HepG2 (cell line): ENCODE data around the gene IP6K3. TPM values are rescaled to one million over a fixed set of nuclear protein-coding genes. Genes with fewer than 3 reads are reported as not detected.

ENCODE experiments used
- NAIF1 ChIP-seq: sonication (generic); formaldehyde crosslinking; IDR thresholded peaks from 2 replicates; pipeline ENCODE4 v1.5.0; 2020; ENCODE audit warnings: mild to moderate bottlenecking, missing genetic modification reagents, borderline replicate concordance
- NR2C2 ChIP-seq: sonication (generic); formaldehyde crosslinking; IDR thresholded peaks from 2 replicates; pipeline ENCODE4 v1.4.0; 2020; ENCODE audit warnings: missing genetic modification reagents, mild to moderate bottlenecking, moderate library complexity, borderline replicate concordance
- ZNF30 ChIP-seq: sonication (generic); formaldehyde crosslinking; IDR thresholded peaks from 2 replicates; pipeline ENCODE4 v1.5.0; 2020; ENCODE audit warnings: mild to moderate bottlenecking, missing genetic modification reagents
- ZNF570 ChIP-seq: sonication (generic); formaldehyde crosslinking; IDR thresholded peaks from 2 replicates; pipeline ENCODE4 v1.4.0; 2020; ENCODE audit warnings: mild to moderate bottlenecking, missing genetic modification reagents, borderline replicate concordance
- ZNF713 ChIP-seq: sonication (generic); formaldehyde crosslinking; IDR thresholded peaks from 2 replicates; pipeline ENCODE4 v1.4.0; 2020; ENCODE audit warnings: mild to moderate bottlenecking, missing genetic modification reagents
- ZNF747 ChIP-seq: sonication (generic); formaldehyde crosslinking; IDR thresholded peaks from 2 replicates; pipeline ENCODE4 v1.8.1; 2023; ENCODE audit warnings: missing genetic modification reagents, mild to moderate bottlenecking, borderline replicate concordance
- polyA plus RNA-seq, 8 experiments: library from polyadenylated mRNA; depleted of rRNA in 3 of 8; stranded (reverse) in 7 of 8; unstranded in 1 of 8; fragments of >200 nt; fragmentation: Illumina TruSeq in 4 of 8; extraction: Trizol in 4 of 8; gene quantifications; 2 replicates each; pipeline versions ENCODE4 v1.2.1 to v1.2.3, GENCODE V29; 2011 to 2016; ENCODE audit warnings: low read depth in 4 of 8, missing spikeins in 1 of 8, mixed read lengths in 1 of 8; ENCODE audit not compliant: insufficient read depth in 1 of 8
- total RNA-seq, 5 experiments: library from RNA; depleted of rRNA; stranded (reverse); fragments of >200 nt; fragmentation: Illumina TruSeq; extraction: Trizol; gene quantifications; 2 replicates each; pipeline ENCODE4 v1.2.3, GENCODE V29; 2016; ENCODE audit warnings: low read depth in 1 of 5
- TF ChIP-seq, protein P1 (sequence below): sonication (generic); formaldehyde crosslinking; IDR thresholded peaks from 2 replicates; pipeline ENCODE4 v1.4.0; 2020; ENCODE audit warnings: missing genetic modification reagents, borderline replicate concordance
- TF ChIP-seq, protein P2 (sequence below): sonication (generic); formaldehyde crosslinking; IDR thresholded peaks from 2 replicates; pipeline ENCODE4 v1.5.1; 2020; ENCODE audit warnings: mild to moderate bottlenecking, missing genetic modification reagents, borderline replicate concordance
- TF ChIP-seq, protein P3 (sequence below): sonication (generic); formaldehyde crosslinking; IDR thresholded peaks from 2 replicates; pipeline ENCODE4 v1.5.1; 2020; ENCODE audit warnings: mild to moderate bottlenecking, missing genetic modification reagents, borderline replicate concordance
- TF ChIP-seq, protein P4 (sequence below), 2 experiments: sonication (generic) in 1 of 2; formaldehyde crosslinking in 1 of 2; IDR thresholded peaks; 2 replicates each; pipeline versions ENCODE4 v1.5.1 to v1.6.1; 2011 to 2020; ENCODE audit warnings: borderline replicate concordance in 1 of 2, low read depth in 1 of 2, low read length in 1 of 2, mild to moderate bottlenecking in 1 of 2, missing genetic modification reagents in 1 of 2, moderate library complexity in 1 of 2
- TF ChIP-seq, protein P5 (sequence below): sonication (generic); formaldehyde crosslinking; IDR thresholded peaks from 2 replicates; pipeline ENCODE4 v1.8.0; 2023; ENCODE audit warnings: mild to moderate bottlenecking, missing genetic modification reagents

IP6K3 gene
- total and polyA plus RNA-seq, 2 of the 13 experiments (the other 11 are each of a cell fraction or from before 2014, with no cell fraction given): 0.11 to 0.18 TPM

DNA sequence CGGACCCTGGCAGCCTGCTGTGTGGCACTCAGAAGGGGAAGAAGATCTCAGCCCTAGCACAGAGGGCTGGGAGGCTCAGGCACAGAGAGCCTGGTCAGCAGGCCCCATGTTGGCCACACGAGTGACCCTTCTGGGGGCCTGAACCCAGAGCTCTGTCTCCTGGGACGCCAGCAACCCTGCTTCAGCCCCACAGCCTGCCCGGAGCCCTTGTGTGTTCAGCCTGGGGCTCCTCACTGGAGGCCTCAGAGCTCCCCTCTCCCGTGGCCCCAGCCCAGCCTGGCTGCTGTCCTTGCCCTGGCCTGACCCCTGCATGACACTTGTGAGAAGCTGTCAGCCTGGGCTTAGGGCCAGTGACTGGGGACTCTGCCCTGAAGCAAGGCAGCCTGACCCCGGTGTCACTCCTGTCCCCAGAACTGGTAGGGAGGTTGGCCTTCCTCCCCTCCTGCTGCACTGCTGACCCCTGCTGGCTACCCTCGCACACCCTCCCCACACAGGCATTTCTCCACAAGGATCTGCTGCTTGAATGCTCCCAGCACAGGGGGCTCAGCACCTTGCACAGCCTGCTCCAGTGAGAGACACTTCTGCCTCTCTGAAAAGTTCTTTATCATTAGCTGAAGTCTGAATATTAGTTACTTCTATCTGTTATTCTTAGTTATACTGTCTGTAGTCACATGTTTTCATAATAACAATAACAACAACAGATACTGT, 15.4 kb upstream of the IP6K3 start (continued):
- TF ChIP-seq, protein P1, sequence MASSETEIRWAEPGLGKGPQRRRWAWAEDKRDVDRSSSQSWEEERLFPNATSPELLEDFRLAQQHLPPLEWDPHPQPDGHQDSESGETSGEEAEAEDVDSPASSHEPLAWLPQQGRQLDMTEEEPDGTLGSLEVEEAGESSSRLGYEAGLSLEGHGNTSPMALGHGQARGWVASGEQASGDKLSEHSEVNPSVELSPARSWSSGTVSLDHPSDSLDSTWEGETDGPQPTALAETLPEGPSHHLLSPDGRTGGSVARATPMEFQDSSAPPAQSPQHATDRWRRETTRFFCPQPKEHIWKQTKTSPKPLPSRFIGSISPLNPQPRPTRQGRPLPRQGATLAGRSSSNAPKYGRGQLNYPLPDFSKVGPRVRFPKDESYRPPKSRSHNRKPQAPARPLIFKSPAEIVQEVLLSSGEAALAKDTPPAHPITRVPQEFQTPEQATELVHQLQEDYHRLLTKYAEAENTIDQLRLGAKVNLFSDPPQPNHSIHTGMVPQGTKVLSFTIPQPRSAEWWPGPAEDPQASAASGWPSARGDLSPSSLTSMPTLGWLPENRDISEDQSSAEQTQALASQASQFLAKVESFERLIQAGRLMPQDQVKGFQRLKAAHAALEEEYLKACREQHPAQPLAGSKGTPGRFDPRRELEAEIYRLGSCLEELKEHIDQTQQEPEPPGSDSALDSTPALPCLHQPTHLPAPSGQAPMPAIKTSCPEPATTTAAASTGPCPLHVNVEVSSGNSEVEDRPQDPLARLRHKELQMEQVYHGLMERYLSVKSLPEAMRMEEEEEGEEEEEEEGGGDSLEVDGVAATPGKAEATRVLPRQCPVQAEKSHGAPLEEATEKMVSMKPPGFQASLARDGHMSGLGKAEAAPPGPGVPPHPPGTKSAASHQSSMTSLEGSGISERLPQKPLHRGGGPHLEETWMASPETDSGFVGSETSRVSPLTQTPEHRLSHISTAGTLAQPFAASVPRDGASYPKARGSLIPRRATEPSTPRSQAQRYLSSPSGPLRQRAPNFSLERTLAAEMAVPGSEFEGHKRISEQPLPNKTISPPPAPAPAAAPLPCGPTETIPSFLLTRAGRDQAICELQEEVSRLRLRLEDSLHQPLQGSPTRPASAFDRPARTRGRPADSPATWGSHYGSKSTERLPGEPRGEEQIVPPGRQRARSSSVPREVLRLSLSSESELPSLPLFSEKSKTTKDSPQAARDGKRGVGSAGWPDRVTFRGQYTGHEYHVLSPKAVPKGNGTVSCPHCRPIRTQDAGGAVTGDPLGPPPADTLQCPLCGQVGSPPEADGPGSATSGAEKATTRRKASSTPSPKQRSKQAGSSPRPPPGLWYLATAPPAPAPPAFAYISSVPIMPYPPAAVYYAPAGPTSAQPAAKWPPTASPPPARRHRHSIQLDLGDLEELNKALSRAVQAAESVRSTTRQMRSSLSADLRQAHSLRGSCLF: no peak
- TF ChIP-seq ZNF713 (CRISPR knock-in tag): no peak
- TF ChIP-seq, protein P2, sequence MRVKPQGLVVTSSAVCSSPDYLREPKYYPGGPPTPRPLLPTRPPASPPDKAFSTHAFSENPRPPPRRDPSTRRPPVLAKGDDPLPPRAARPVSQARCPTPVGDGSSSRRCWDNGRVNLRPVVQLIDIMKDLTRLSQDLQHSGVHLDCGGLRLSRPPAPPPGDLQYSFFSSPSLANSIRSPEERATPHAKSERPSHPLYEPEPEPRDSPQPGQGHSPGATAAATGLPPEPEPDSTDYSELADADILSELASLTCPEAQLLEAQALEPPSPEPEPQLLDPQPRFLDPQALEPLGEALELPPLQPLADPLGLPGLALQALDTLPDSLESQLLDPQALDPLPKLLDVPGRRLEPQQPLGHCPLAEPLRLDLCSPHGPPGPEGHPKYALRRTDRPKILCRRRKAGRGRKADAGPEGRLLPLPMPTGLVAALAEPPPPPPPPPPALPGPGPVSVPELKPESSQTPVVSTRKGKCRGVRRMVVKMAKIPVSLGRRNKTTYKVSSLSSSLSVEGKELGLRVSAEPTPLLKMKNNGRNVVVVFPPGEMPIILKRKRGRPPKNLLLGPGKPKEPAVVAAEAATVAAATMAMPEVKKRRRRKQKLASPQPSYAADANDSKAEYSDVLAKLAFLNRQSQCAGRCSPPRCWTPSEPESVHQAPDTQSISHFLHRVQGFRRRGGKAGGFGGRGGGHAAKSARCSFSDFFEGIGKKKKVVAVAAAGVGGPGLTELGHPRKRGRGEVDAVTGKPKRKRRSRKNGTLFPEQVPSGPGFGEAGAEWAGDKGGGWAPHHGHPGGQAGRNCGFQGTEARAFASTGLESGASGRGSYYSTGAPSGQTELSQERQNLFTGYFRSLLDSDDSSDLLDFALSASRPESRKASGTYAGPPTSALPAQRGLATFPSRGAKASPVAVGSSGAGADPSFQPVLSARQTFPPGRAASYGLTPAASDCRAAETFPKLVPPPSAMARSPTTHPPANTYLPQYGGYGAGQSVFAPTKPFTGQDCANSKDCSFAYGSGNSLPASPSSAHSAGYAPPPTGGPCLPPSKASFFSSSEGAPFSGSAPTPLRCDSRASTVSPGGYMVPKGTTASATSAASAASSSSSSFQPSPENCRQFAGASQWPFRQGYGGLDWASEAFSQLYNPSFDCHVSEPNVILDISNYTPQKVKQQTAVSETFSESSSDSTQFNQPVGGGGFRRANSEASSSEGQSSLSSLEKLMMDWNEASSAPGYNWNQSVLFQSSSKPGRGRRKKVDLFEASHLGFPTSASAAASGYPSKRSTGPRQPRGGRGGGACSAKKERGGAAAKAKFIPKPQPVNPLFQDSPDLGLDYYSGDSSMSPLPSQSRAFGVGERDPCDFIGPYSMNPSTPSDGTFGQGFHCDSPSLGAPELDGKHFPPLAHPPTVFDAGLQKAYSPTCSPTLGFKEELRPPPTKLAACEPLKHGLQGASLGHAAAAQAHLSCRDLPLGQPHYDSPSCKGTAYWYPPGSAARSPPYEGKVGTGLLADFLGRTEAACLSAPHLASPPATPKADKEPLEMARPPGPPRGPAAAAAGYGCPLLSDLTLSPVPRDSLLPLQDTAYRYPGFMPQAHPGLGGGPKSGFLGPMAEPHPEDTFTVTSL (CRISPR knock-in tag): no peak
- no peak for TF ChIP-seq ZNF570 (CRISPR knock-in tag)
- TF ChIP-seq, protein P3, sequence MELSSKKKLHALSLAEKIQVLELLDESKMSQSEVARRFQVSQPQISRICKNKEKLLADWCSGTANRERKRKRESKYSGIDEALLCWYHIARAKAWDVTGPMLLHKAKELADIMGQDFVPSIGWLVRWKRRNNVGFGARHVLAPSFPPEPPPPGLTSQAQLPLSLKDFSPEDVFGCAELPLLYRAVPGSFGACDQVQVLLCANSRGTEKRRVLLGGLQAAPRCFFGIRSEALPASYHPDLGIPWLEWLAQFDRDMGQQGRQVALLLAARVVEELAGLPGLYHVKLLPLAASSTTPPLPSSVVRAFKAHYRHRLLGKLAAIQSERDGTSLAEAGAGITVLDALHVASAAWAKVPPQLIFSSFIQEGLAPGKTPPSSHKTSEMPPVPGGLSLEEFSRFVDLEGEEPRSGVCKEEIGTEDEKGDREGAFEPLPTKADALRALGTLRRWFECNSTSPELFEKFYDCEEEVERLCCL (CRISPR knock-in tag): no peak
- TF ChIP-seq NAIF1 (CRISPR knock-in tag): no peak
- no peak for TF ChIP-seq ZNF30 (CRISPR knock-in tag)
- peak; percentile 88 for TF ChIP-seq NR2C2
- TF ChIP-seq, protein P4, sequence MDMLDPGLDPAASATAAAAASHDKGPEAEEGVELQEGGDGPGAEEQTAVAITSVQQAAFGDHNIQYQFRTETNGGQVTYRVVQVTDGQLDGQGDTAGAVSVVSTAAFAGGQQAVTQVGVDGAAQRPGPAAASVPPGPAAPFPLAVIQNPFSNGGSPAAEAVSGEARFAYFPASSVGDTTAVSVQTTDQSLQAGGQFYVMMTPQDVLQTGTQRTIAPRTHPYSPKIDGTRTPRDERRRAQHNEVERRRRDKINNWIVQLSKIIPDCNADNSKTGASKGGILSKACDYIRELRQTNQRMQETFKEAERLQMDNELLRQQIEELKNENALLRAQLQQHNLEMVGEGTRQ (IDR thresholded peaks at IDR 0.05; ENCODE audit: low read depth, low read length): no peak
- TF ChIP-seq, protein P4 (CRISPR knock-in tag; IDR thresholded peaks at IDR 0.05; ENCODE audit: borderline replicate concordance): no peak
- TF ChIP-seq ZNF747 (CRISPR knock-in tag): peak; percentile 86; the same call in 1 of the 2 replicates
- TF ChIP-seq, protein P5, sequence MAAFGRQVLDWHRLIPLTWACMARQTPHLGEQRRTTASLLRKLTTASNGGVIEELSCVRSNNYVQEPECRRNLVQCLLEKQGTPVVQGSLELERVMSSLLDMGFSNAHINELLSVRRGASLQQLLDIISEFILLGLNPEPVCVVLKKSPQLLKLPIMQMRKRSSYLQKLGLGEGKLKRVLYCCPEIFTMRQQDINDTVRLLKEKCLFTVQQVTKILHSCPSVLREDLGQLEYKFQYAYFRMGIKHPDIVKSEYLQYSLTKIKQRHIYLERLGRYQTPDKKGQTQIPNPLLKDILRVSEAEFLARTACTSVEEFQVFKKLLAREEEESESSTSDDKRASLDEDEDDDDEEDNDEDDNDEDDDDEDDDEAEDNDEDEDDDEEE (CRISPR knock-in tag): no peak
